GM13977 (cell line): ENCODE measurements around the gene PKLR.

Experiments
- DNase-seq: peaks from one replicate; pipeline ENCODE4 v3.0.0; 2012; ENCODE audit warnings: low spot score
- CTCF ChIP-seq: IDR thresholded peaks from 2 replicates; pipeline ENCODE4 v1.5.1; 2012; ENCODE audit warnings: mild to moderate bottlenecking, control low read depth; ENCODE audit not compliant: insufficient read depth; ENCODE audit errors: extremely low read depth, missing control alignments
- in situ Hi-C: fragments of 300-500 bp; cut with MboI; formaldehyde crosslinking; loops from one replicate; pipeline ENCODE4 v1.12.0; 2022; ENCODE audit warnings: low sequenced_read_pairs, low pct_unique_long_range_greater_than_20kb, mixed read lengths, inconsistent platforms; ENCODE audit not compliant: unreplicated experiment

Gene PKLR

GRCh38 chr1:155277902-155278688 lies 23.1 kb downstream of the PKLR start:
- peak; percentile 81 for DNase-seq
- in situ Hi-C loops: no loop called here
- peak; percentile 40 for TF ChIP-seq CTCF

DNA sequence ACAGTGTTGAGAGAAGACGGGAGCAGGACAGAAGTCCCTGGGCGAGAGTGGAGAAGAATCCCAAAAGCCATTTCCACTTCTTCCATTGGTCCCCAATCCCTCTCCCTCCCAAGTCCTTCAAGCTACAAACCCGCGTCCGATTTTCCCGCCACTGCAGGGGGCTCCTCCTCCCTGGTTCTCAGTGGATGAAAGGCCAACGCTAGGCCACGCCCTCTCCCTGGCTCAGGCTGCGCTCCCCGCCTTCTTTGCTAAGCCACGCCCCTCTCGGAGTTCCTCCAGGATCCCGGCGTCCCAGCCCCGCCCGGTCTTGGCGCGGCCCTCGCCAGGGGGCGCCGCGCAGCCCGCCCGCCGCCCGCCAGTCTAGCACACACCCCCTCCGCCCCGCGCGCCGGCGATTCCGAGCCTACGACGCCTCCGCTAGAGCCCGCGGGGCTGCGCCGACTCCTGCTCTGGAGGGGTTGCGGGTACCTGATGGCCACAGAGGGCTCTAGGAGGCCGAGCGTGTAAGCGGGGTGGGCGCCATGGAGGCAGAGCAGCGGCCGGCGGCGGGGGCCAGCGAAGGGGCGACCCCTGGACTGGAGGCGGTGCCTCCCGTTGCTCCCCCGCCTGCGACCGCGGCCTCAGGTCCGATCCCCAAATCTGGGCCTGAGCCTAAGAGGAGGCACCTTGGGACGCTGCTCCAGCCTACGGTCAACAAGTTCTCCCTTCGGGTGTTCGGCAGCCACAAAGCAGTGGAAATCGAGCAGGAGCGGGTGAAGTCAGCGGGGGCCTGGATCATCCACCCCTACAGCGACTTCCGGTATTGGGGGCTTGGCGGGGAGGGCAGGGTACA lies 24.0 kb downstream of the PKLR start, which contains the start of gene HCN3:
HCN3 (plus strand) TSS at position 394 of the 832 bp plus-strand sequence; CDS start at position 522, 128 bp downstream.
- DNase-seq: peak; percentile 99
- peak; percentile 74 for TF ChIP-seq CTCF
- in situ Hi-C loops: no loop called here

- in situ Hi-C loops: loop anchor here (25.0 kb wide), 1 partner anchor 314 kb away; no protein-coding TSS in a partner anchor
- peak; percentile 98 for DNase-seq
- TF ChIP-seq CTCF: peak; percentile 3
These were observed 27.6 kb downstream of the PKLR start, which contains the start of gene CLK2 for GRCh38 chr1:155273343-155274245. Gene CLK2 (minus strand): TSS chr1:155273504. CDS start chr1:155270977, 2,527 bp downstream.

DNA sequence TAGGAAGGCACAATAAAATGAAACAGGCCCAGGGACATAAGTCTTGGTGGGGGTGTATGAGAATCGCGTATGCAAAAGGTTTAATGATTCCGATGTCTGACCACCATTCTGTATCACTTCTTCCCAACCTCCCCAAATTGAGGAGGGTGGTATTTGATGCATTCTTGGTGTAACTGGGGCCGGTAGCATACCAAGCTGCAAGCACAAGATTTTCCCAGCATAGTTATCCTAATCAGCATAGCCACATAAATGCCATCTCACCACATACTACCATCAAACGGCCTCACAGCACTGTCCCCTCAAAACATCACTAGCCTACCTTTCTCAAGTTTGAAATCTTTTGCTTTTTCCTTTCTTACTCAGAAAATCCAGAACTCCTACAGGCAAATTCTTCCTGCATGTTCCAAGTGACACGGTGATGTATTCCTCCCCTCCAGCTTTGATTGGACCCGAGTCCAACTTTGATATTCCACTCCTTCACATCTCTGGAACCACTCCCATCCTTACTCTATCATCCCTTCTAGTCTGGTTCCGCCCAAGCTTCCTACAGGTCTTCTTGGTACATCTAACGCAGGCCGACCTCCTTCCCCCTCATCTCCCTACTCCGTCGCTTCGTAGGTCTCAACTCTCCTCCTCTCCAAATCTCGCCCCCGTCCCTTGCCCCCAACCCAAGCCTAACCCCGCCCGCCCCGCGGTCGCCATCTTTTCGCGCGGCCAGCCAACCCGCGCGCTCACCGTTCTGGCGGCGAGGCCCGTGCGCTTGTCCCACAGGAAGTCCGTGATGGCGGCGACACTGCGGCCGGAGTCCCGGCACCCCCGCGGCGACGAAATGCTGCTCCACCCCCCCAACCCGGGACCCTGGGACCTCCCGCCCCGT lies 28.5 kb downstream of the PKLR start:
- DNase-seq: no peak
- in situ Hi-C loops: loop anchor here (25.0 kb wide), 1 partner anchor 315 kb away; no protein-coding TSS in a partner anchor

GRCh38 chr1:155269381-155269780 lies 31.9 kb downstream of the PKLR start:
- in situ Hi-C loops: loop anchor here (25.0 kb wide), 1 partner anchor 318 kb away; no protein-coding TSS in a partner anchor
- no peak for DNase-seq
- TF ChIP-seq CTCF: no peak

More for the DNA sequence above, 28.5 kb downstream of the PKLR start:
- no peak for TF ChIP-seq CTCF
